Measurements from ENCODE around the gene CCNB1IP1.

Gene CCNB1IP1

DNA sequence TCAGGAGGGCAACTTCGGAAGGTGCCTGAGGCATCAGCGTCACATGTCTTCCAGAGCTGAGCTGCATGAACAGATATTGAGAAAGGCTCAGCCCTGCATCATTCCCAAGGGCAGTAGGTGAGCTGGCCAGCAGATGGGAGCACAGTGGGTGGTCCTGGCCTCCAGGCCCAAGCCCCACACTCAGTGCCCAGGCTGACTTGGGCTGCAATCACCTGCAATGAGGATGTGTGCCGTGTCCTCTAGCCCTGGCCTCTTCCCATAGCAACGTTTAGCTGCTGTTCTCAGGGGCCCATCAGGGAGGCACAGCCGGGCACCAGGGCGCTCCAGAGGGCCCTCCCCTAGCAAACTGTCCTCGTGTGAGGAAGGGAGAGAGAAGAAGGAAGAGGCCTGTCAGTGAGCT is 48.3 kb upstream of the CCNB1IP1 start (continued):
- TF ChIP-seq, protein P1, sequence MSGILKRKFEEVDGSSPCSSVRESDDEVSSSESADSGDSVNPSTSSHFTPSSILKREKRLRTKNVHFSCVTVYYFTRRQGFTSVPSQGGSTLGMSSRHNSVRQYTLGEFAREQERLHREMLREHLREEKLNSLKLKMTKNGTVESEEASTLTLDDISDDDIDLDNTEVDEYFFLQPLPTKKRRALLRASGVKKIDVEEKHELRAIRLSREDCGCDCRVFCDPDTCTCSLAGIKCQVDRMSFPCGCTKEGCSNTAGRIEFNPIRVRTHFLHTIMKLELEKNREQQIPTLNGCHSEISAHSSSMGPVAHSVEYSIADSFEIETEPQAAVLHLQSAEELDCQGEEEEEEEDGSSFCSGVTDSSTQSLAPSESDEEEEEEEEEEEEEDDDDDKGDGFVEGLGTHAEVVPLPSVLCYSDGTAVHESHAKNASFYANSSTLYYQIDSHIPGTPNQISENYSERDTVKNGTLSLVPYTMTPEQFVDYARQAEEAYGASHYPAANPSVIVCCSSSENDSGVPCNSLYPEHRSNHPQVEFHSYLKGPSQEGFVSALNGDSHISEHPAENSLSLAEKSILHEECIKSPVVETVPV (CRISPR knock-in tag; IDR thresholded peaks at IDR 0.05) = no peak
- TF ChIP-seq ESRRG (CRISPR knock-in tag; IDR thresholded peaks at IDR 0.05) (no peak), OSR1 (CRISPR knock-in tag; IDR thresholded peaks at IDR 0.05) (no peak), TSHZ2 (CRISPR knock-in tag; IDR thresholded peaks at IDR 0.05) (no peak), BACH2 (CRISPR knock-in tag; IDR thresholded peaks at IDR 0.05; ENCODE audit: borderline replicate concordance) (no peak), CSDC2 (CRISPR knock-in tag; IDR thresholded peaks at IDR 0.05) (no peak), ZC3H10 (CRISPR knock-in tag; IDR thresholded peaks at IDR 0.05) (no peak)

- TF ChIP-seq TSHZ2 (CRISPR knock-in tag; IDR thresholded peaks at IDR 0.05) (no peak), ZNF8 (CRISPR knock-in tag; IDR thresholded peaks at IDR 0.05) (no peak), CSDC2 (CRISPR knock-in tag; IDR thresholded peaks at IDR 0.05) (no peak), TOX (CRISPR knock-in tag; IDR thresholded peaks at IDR 0.05; ENCODE audit: borderline replicate concordance) (no peak), TCF4 (CRISPR knock-in tag; IDR thresholded peaks at IDR 0.05; ENCODE audit: borderline replicate concordance) (no peak), ISL1 (CRISPR knock-in tag; IDR thresholded peaks at IDR 0.05) (no peak), ZNF70 (CRISPR knock-in tag; IDR thresholded peaks at IDR 0.05) (no peak), ARNTL (CRISPR knock-in tag; IDR thresholded peaks at IDR 0.05; ENCODE audit: borderline replicate concordance, low read depth) (no peak), RARB (CRISPR knock-in tag; IDR thresholded peaks at IDR 0.05) (no peak), ESRRG (CRISPR knock-in tag; IDR thresholded peaks at IDR 0.05) (no peak), ZFP30 (CRISPR knock-in tag; IDR thresholded peaks at IDR 0.05) (no peak), POU6F1 (CRISPR knock-in tag; IDR thresholded peaks at IDR 0.05; ENCODE audit: borderline replicate concordance, low read depth) (no peak), BACH2 (CRISPR knock-in tag; IDR thresholded peaks at IDR 0.05; ENCODE audit: borderline replicate concordance) (no peak), OSR1 (CRISPR knock-in tag; IDR thresholded peaks at IDR 0.05) (no peak), GLIS3 (CRISPR knock-in tag; IDR thresholded peaks at IDR 0.05) (no peak), ZFP3 (CRISPR knock-in tag; IDR thresholded peaks at IDR 0.05) (no peak)
- TF ChIP-seq, protein P2, sequence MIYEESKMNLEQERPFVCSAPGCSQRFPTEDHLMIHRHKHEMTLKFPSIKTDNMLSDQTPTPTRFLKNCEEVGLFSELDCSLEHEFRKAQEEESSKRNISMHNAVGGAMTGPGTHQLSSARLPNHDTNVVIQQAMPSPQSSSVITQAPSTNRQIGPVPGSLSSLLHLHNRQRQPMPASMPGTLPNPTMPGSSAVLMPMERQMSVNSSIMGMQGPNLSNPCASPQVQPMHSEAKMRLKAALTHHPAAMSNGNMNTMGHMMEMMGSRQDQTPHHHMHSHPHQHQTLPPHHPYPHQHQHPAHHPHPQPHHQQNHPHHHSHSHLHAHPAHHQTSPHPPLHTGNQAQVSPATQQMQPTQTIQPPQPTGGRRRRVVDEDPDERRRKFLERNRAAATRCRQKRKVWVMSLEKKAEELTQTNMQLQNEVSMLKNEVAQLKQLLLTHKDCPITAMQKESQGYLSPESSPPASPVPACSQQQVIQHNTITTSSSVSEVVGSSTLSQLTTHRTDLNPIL (CRISPR knock-in tag; IDR thresholded peaks at IDR 0.05; ENCODE audit: low read depth) = no peak
- ATAC-seq = no peak
Measured at GRCh38 chr14:20380681-20381080, 47.6 kb upstream of the CCNB1IP1 start.

- no peak for ATAC-seq
- TF ChIP-seq, protein P2 (CRISPR knock-in tag; IDR thresholded peaks at IDR 0.05; ENCODE audit: low read depth) = no peak
- no peak for TF ChIP-seq ZC3H10 (CRISPR knock-in tag; IDR thresholded peaks at IDR 0.05)
- TF ChIP-seq SNAI2 (CRISPR knock-in tag; IDR thresholded peaks at IDR 0.05) = no peak
- no peak for TF ChIP-seq CSDC2 (CRISPR knock-in tag; IDR thresholded peaks at IDR 0.05)
- no peak for TF ChIP-seq OSR1 (CRISPR knock-in tag; IDR thresholded peaks at IDR 0.05)
- TF ChIP-seq ISL1 (CRISPR knock-in tag; IDR thresholded peaks at IDR 0.05) = no peak
- TF ChIP-seq POU6F1 (CRISPR knock-in tag; IDR thresholded peaks at IDR 0.05; ENCODE audit: borderline replicate concordance, low read depth) = no peak
- no peak for TF ChIP-seq ZNF70 (CRISPR knock-in tag; IDR thresholded peaks at IDR 0.05)
- TF ChIP-seq RARB (CRISPR knock-in tag; IDR thresholded peaks at IDR 0.05) = no peak
- TF ChIP-seq ZNF565 (CRISPR knock-in tag; conservative IDR thresholded peaks at IDR 0.05; ENCODE audit: low read depth) = no peak
- TF ChIP-seq ZFP3 (CRISPR knock-in tag; IDR thresholded peaks at IDR 0.05) = no peak
- TF ChIP-seq ZFP30 (CRISPR knock-in tag; IDR thresholded peaks at IDR 0.05) = no peak
- TF ChIP-seq PPARA (CRISPR knock-in tag; IDR thresholded peaks at IDR 0.05; ENCODE audit: borderline replicate concordance) = no peak
- no peak for TF ChIP-seq BACH2 (CRISPR knock-in tag; IDR thresholded peaks at IDR 0.05; ENCODE audit: borderline replicate concordance)
- TF ChIP-seq ARNTL (CRISPR knock-in tag; IDR thresholded peaks at IDR 0.05; ENCODE audit: borderline replicate concordance, low read depth) = no peak
- no peak for TF ChIP-seq GLIS3 (CRISPR knock-in tag; IDR thresholded peaks at IDR 0.05)
- TF ChIP-seq ESRRG (CRISPR knock-in tag; IDR thresholded peaks at IDR 0.05) = no peak
- TF ChIP-seq TCF4 (CRISPR knock-in tag; IDR thresholded peaks at IDR 0.05; ENCODE audit: borderline replicate concordance) = no peak
- TF ChIP-seq TOX (CRISPR knock-in tag; IDR thresholded peaks at IDR 0.05; ENCODE audit: borderline replicate concordance) = no peak
Measured at GRCh38 chr14:20379743-20380142, 46.7 kb upstream of the CCNB1IP1 start.

Measured in SK-N-SH treated with all-trans-retinoic acid at 6 μM for 48 hours (cell line).